HPDE6-E6E7 (cell line): ENCODE data around the gene ZNF821.
"Not testable (repeated sequence)": the region's sequence is repeated elsewhere in the genome, so short reads cannot be mapped to it uniquely, and the experiment has no call there.

Source experiments
- DNase-seq: peaks from one replicate; pipeline ENCODE4 v3.0.0; 2011; ENCODE audit warnings: missing footprints; ENCODE audit errors: extremely low spot score

The ZNF821 gene

GRCh38 chr16:71883849-71884638, at the start of gene ZNF821:
Gene ZNF821, minus strand, starts transcription at chr16:71884182. Its CDS starts 4,236 bp downstream, at chr16:71879946.
- DNase-seq, result peak; percentile 67

GRCh38 chr16:71933017-71933416, 49.0 kb upstream of the ZNF821 start:
- DNase-seq, result no peak

- no peak for DNase-seq
These were observed 47.6 kb upstream of the ZNF821 start for GRCh38 chr16:71931599-71931998.

- DNase-seq, result no peak
These were observed 47.0 kb upstream of the ZNF821 start for GRCh38 chr16:71931001-71931400.

- no peak for DNase-seq
These were observed 46.1 kb upstream of the ZNF821 start for GRCh38 chr16:71930013-71930563.

GRCh38 chr16:71929048-71929447, 45.1 kb upstream of the ZNF821 start:
- no peak for DNase-seq

GRCh38 chr16:71927787-71928186, 43.8 kb upstream of the ZNF821 start:
- no peak for DNase-seq

- DNase-seq, result peak; percentile 22
These were observed 43.4 kb upstream of the ZNF821 start for GRCh38 chr16:71927383-71927782.

GRCh38 chr16:71924710-71925109, 40.7 kb upstream of the ZNF821 start:
- DNase-seq, result no peak

GRCh38 chr16:71923941-71924690, 40.1 kb upstream of the ZNF821 start:
- no peak for DNase-seq

- no peak for DNase-seq
These were observed 36.7 kb upstream of the ZNF821 start for GRCh38 chr16:71920658-71921057.

- DNase-seq, result no peak
These were observed 35.1 kb upstream of the ZNF821 start for GRCh38 chr16:71919035-71919434.

GRCh38 chr16:71917900-71918299, 33.9 kb upstream of the ZNF821 start:
- DNase-seq, result no peak

GRCh38 chr16:71916397-71916920, 32.5 kb upstream of the ZNF821 start:
- no peak for DNase-seq

GRCh38 chr16:71915350-71915749, 31.4 kb upstream of the ZNF821 start:
- no peak for DNase-seq

GRCh38 chr16:71914802-71915201, 30.8 kb upstream of the ZNF821 start:
- DNase-seq, result no peak

- DNase-seq, result no peak
These were observed 28.7 kb upstream of the ZNF821 start for GRCh38 chr16:71912534-71913275.

GRCh38 chr16:71911121-71911520, 27.1 kb upstream of the ZNF821 start:
- DNase-seq, result no peak

GRCh38 chr16:71905765-71906164, 21.8 kb upstream of the ZNF821 start:
- DNase-seq, result not testable (repeated sequence)

- DNase-seq, result no peak
These were observed 20.3 kb upstream of the ZNF821 start for GRCh38 chr16:71904239-71904638.

GRCh38 chr16:71903608-71904007, 19.6 kb upstream of the ZNF821 start:
- DNase-seq, result no peak
